HepG2 (cell line): ENCODE measurements around the gene TBX3. TPM values are rescaled to one million over a fixed set of nuclear protein-coding genes. Genes with fewer than 3 reads are reported as not detected.

ENCODE experiments used
- CEBPB ChIP-seq: IDR thresholded peaks from 2 replicates; pipeline ENCODE4 v1.6.1; 2011; ENCODE audit warnings: low read depth, low read length, improper control_type of control experiment, borderline replicate concordance
- HDAC6 ChIP-seq: fragments of 200-600 bp; sonication (generic); IDR thresholded peaks from 2 replicates; pipeline ENCODE4 v1.7.0; 2017; ENCODE audit warnings: mild to moderate bottlenecking, antibody characterized with exemption, low read length, low read depth
- HNRNPLL ChIP-seq: fragments of 200-400 bp; formaldehyde crosslinking; IDR thresholded peaks from 2 replicates; pipeline ENCODE4 v1.6.1; 2017; ENCODE audit warnings: mild to moderate bottlenecking, low read depth, low read length; ENCODE audit not compliant: poor library complexity, severe bottlenecking
- MIER3 ChIP-seq: IDR thresholded peaks from 2 replicates; pipeline ENCODE4 v1.6.1; 2016; ENCODE audit warnings: missing compliant biosample characterization, borderline replicate concordance
- NFRKB ChIP-seq: fragments of 450-650 bp; IDR thresholded peaks from 2 replicates; pipeline ENCODE4 v1.6.1; 2017
- PRMT3 ChIP-seq: sonication (generic); formaldehyde crosslinking; IDR thresholded peaks from 2 replicates; pipeline ENCODE4 v1.8.1; 2022; ENCODE audit warnings: low read depth, mild to moderate bottlenecking, moderate library complexity, missing genetic modification reagents, borderline replicate concordance
- SALL1 ChIP-seq: sonication (generic); formaldehyde crosslinking; IDR thresholded peaks from 2 replicates; pipeline ENCODE4 v1.8.0; 2022; ENCODE audit warnings: mild to moderate bottlenecking, missing genetic modification reagents
- ZNF10 ChIP-seq: sonication (generic); formaldehyde crosslinking; IDR thresholded peaks from 2 replicates; pipeline ENCODE4 v1.4.0; 2020; ENCODE audit warnings: mild to moderate bottlenecking, low read depth, missing genetic modification reagents, borderline replicate concordance
- ZNF12 ChIP-seq: sonication (generic); formaldehyde crosslinking; IDR thresholded peaks from 2 replicates; pipeline ENCODE4 v1.5.0; 2020; ENCODE audit warnings: missing genetic modification reagents
- ZNF160 ChIP-seq: sonication (generic); formaldehyde crosslinking; IDR thresholded peaks from 2 replicates; pipeline ENCODE4 v1.8.0; 2022; ENCODE audit warnings: mild to moderate bottlenecking, inconsistent platforms, missing genetic modification reagents
- ZNF207 ChIP-seq: fragments of 450-650 bp; IDR thresholded peaks from 2 replicates; pipeline ENCODE4 v1.6.1; 2016; ENCODE audit warnings: antibody characterized with exemption, borderline replicate concordance
- ZNF263 ChIP-seq: sonication (generic); formaldehyde crosslinking; IDR thresholded peaks from 2 replicates; pipeline ENCODE4 v1.4.0; 2020; ENCODE audit warnings: missing genetic modification reagents
- ZNF34 ChIP-seq: sonication (generic); formaldehyde crosslinking; IDR thresholded peaks from 2 replicates; pipeline ENCODE4 v1.4.0; 2020; ENCODE audit warnings: mild to moderate bottlenecking, missing genetic modification reagents, borderline replicate concordance
- ZNF382 ChIP-seq: sonication (generic); formaldehyde crosslinking; IDR thresholded peaks from 2 replicates; pipeline ENCODE4 v1.5.0; 2020; ENCODE audit warnings: missing genetic modification reagents, mild to moderate bottlenecking, borderline replicate concordance
- ZNF660 ChIP-seq: sonication (generic); formaldehyde crosslinking; IDR thresholded peaks from 2 replicates; pipeline ENCODE4 v1.5.1; 2020; ENCODE audit warnings: mild to moderate bottlenecking, low read depth, missing genetic modification reagents, borderline replicate concordance
- ZNF841 ChIP-seq: sonication (generic); formaldehyde crosslinking; IDR thresholded peaks from 2 replicates; pipeline ENCODE4 v1.8.1; 2023; ENCODE audit warnings: missing genetic modification reagents, borderline replicate concordance
- polyA plus RNA-seq, 8 experiments: library from polyadenylated mRNA; depleted of rRNA in 3 of 8; stranded (reverse) in 7 of 8; unstranded in 1 of 8; fragments of >200 nt; fragmentation: Illumina TruSeq in 4 of 8; extraction: Trizol in 4 of 8; gene quantifications; 2 replicates each; pipeline versions ENCODE4 v1.2.1 to v1.2.3, GENCODE V29; 2011 to 2016; ENCODE audit warnings: low read depth in 4 of 8, missing spikeins in 1 of 8, mixed read lengths in 1 of 8; ENCODE audit not compliant: insufficient read depth in 1 of 8
- total RNA-seq, 5 experiments: library from RNA; depleted of rRNA; stranded (reverse); fragments of >200 nt; fragmentation: Illumina TruSeq; extraction: Trizol; gene quantifications; 2 replicates each; pipeline ENCODE4 v1.2.3, GENCODE V29; 2016; ENCODE audit warnings: low read depth in 1 of 5
- TF ChIP-seq, protein P1 (sequence below): sonication (generic); formaldehyde crosslinking; IDR thresholded peaks from 2 replicates; pipeline ENCODE4 v1.4.0; 2020; ENCODE audit warnings: missing genetic modification reagents
- TF ChIP-seq, protein P2 (sequence below): sonication (generic); formaldehyde crosslinking; IDR thresholded peaks from 2 replicates; pipeline ENCODE4 v1.5.1; 2020; ENCODE audit warnings: missing genetic modification reagents, mild to moderate bottlenecking, borderline replicate concordance
- TF ChIP-seq, protein P3 (sequence below): sonication (generic); formaldehyde crosslinking; IDR thresholded peaks from 2 replicates; pipeline ENCODE4 v1.4.0; 2020; ENCODE audit warnings: low read depth, mild to moderate bottlenecking, missing genetic modification reagents
- TF ChIP-seq, protein P4 (sequence below): sonication (generic); formaldehyde crosslinking; IDR thresholded peaks from 2 replicates; pipeline ENCODE4 v1.4.0; 2020; ENCODE audit warnings: missing genetic modification reagents
- TF ChIP-seq, protein P5 (sequence below): sonication (generic); formaldehyde crosslinking; IDR thresholded peaks from 2 replicates; pipeline ENCODE4 v1.8.1; 2022; ENCODE audit warnings: mild to moderate bottlenecking, missing genetic modification reagents

TBX3 gene
- total and polyA plus RNA-seq, 2 of the 13 experiments (the other 11 are each of a cell fraction or from before 2014, with no cell fraction given): 27.1 to 42.4 TPM

DNA sequence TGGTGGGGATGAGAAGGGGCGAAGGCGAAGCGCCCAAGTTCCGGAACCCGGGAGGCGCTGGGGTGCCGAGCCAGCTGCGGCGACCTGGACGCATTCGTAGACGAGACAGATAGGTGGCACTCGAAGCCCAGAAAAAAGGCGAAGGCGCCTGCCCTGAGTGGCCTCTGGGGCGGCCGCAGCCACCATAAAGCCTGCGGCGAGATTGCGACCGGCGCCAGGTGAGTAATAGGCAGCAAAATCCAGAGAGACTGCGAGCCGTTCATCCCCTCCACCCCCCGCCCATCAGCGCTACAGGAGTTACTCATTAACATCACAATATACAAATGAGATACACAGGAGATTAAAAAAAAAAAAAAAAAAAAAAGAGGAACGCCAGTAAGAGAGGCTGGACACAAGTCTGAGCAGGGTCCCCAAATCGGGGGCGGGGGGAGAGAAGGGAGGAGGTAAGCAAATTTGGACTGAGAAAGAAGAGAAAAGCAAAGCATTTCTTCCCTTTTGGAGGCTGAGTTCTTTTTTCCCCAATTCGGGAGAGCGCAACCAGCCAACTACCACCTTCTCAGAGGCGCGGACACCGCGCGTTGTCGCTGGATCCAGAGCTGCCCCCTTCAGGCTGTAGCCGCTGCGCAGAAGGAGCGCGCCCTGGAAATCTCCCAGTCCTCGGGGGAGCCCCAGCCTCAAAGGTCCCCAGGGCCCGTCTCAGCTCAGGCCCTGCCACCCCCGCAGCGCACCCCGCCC lies 15.7 kb downstream of the TBX3 start (continued):
- no peak for TF ChIP-seq ZNF10 (CRISPR knock-in tag)
- peak; percentile 63 for TF ChIP-seq SALL1 (CRISPR knock-in tag)
- TF ChIP-seq, protein P1, sequence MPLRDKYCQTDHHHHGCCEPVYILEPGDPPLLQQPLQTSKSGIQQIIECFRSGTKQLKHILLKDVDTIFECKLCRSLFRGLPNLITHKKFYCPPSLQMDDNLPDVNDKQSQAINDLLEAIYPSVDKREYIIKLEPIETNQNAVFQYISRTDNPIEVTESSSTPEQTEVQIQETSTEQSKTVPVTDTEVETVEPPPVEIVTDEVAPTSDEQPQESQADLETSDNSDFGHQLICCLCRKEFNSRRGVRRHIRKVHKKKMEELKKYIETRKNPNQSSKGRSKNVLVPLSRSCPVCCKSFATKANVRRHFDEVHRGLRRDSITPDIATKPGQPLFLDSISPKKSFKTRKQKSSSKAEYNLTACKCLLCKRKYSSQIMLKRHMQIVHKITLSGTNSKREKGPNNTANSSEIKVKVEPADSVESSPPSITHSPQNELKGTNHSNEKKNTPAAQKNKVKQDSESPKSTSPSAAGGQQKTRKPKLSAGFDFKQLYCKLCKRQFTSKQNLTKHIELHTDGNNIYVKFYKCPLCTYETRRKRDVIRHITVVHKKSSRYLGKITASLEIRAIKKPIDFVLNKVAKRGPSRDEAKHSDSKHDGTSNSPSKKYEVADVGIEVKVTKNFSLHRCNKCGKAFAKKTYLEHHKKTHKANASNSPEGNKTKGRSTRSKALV: peak; percentile 63; the same call in 1 of the 2 replicates
- TF ChIP-seq, protein P2, sequence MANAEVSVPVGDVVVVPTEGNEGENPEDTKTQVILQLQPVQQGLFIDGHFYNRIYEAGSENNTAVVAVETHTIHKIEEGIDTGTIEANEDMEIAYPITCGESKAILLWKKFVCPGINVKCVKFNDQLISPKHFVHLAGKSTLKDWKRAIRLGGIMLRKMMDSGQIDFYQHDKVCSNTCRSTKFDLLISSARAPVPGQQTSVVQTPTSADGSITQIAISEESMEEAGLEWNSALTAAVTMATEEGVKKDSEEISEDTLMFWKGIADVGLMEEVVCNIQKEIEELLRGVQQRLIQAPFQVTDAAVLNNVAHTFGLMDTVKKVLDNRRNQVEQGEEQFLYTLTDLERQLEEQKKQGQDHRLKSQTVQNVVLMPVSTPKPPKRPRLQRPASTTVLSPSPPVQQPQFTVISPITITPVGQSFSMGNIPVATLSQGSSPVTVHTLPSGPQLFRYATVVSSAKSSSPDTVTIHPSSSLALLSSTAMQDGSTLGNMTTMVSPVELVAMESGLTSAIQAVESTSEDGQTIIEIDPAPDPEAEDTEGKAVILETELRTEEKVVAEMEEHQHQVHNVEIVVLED (CRISPR knock-in tag): no peak
- TF ChIP-seq, protein P3, sequence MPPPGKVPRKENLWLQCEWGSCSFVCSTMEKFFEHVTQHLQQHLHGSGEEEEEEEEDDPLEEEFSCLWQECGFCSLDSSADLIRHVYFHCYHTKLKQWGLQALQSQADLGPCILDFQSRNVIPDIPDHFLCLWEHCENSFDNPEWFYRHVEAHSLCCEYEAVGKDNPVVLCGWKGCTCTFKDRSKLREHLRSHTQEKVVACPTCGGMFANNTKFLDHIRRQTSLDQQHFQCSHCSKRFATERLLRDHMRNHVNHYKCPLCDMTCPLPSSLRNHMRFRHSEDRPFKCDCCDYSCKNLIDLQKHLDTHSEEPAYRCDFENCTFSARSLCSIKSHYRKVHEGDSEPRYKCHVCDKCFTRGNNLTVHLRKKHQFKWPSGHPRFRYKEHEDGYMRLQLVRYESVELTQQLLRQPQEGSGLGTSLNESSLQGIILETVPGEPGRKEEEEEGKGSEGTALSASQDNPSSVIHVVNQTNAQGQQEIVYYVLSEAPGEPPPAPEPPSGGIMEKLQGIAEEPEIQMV (CRISPR knock-in tag): no peak
- TF ChIP-seq ZNF207: no peak
- TF ChIP-seq ZNF34 (CRISPR knock-in tag): no peak
- TF ChIP-seq PRMT3: no peak
- peak; percentile 65 for TF ChIP-seq HNRNPLL
- TF ChIP-seq, protein P4, sequence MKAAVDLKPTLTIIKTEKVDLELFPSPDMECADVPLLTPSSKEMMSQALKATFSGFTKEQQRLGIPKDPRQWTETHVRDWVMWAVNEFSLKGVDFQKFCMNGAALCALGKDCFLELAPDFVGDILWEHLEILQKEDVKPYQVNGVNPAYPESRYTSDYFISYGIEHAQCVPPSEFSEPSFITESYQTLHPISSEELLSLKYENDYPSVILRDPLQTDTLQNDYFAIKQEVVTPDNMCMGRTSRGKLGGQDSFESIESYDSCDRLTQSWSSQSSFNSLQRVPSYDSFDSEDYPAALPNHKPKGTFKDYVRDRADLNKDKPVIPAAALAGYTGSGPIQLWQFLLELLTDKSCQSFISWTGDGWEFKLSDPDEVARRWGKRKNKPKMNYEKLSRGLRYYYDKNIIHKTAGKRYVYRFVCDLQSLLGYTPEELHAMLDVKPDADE (CRISPR knock-in tag): no peak
- TF ChIP-seq CEBPB: no peak
- no peak for TF ChIP-seq HDAC6
- no peak for TF ChIP-seq ZNF160 (CRISPR knock-in tag)
- TF ChIP-seq, protein P5, sequence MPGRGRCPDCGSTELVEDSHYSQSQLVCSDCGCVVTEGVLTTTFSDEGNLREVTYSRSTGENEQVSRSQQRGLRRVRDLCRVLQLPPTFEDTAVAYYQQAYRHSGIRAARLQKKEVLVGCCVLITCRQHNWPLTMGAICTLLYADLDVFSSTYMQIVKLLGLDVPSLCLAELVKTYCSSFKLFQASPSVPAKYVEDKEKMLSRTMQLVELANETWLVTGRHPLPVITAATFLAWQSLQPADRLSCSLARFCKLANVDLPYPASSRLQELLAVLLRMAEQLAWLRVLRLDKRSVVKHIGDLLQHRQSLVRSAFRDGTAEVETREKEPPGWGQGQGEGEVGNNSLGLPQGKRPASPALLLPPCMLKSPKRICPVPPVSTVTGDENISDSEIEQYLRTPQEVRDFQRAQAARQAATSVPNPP (CRISPR knock-in tag): no peak
- no peak for TF ChIP-seq ZNF841
- no peak; the same call in 1 of the 2 replicates for TF ChIP-seq MIER3
- no peak for TF ChIP-seq ZNF263 (CRISPR knock-in tag)
- no peak for TF ChIP-seq ZNF382 (CRISPR knock-in tag)
- no peak for TF ChIP-seq NFRKB
- no peak for TF ChIP-seq ZNF660 (CRISPR knock-in tag)
- peak; percentile 20; the same call in 1 of the 2 replicates for TF ChIP-seq ZNF12
